Subcutaneous adipose tissue (tissue), 4 donors: ENCODE data around the gene ALDH7A1. TPM values are rescaled to one million over a fixed set of nuclear protein-coding genes. Genes with fewer than 3 reads are reported as not detected.

ENCODE experiments used
- total RNA-seq, 4 donors: library from RNA; depleted of rRNA; stranded (reverse); fragments of >200 nt; gene quantifications; one replicate each; pipeline ENCODE4 v1.1.0, GENCODE V29; 2016
- TF ChIP-seq, protein P1 (sequence below): fragments of 450-650 bp; IDR thresholded peaks from one replicate; pipeline ENCODE4 v1.5.1; 2016; ENCODE audit warnings: low read depth, mild to moderate bottlenecking, control low read depth, antibody characterized with exemption, moderate library complexity

ALDH7A1 gene
- total RNA-seq, 4 donors from 2014 or later = 20.2 to 35.8 (median 27.6) TPM

- TF ChIP-seq, protein P1, sequence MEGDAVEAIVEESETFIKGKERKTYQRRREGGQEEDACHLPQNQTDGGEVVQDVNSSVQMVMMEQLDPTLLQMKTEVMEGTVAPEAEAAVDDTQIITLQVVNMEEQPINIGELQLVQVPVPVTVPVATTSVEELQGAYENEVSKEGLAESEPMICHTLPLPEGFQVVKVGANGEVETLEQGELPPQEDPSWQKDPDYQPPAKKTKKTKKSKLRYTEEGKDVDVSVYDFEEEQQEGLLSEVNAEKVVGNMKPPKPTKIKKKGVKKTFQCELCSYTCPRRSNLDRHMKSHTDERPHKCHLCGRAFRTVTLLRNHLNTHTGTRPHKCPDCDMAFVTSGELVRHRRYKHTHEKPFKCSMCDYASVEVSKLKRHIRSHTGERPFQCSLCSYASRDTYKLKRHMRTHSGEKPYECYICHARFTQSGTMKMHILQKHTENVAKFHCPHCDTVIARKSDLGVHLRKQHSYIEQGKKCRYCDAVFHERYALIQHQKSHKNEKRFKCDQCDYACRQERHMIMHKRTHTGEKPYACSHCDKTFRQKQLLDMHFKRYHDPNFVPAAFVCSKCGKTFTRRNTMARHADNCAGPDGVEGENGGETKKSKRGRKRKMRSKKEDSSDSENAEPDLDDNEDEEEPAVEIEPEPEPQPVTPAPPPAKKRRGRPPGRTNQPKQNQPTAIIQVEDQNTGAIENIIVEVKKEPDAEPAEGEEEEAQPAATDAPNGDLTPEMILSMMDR = no peak
Observed at GRCh38 chr5:126568206-126568755, 26.7 kb downstream of the ALDH7A1 start.

- TF ChIP-seq, protein P1 = no peak
Observed at GRCh38 chr5:126562823-126563222, 32.2 kb downstream of the ALDH7A1 start.

- TF ChIP-seq, protein P1 = no peak
Observed at GRCh38 chr5:126561908-126562307, 33.1 kb downstream of the ALDH7A1 start.

GRCh38 chr5:126552614-126553013 lies 42.4 kb downstream of the ALDH7A1 start:
- TF ChIP-seq, protein P1 = no peak

DNA sequence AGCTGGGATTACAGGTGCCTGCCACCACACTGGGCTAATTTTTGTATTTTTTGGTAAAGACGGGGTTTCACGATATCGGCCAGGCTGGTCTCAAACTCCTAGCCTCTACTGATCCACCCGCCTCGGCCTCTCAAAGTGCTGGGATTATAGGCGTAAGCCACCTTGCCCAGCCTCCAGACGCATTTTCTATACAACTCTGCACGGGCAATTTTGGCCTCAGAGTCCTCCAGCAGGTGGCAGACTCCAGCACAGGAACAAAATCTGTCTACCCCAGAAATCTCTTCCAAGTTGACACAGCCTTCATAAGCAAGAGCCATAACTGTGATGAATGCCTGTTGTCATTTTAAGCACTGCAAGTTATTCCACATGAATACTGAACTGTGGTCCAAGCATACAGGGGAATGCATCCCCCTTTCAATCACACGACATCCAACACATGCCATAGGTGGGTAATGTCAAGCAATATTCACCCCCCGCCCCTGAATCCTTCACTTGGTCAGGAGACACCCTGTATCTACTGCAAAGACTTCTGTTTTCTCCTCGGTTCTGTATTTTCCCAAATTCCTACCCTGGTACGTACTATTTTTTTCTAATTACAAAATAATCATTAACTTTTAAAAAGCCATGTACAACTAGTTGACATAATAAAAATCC lies 50.8 kb downstream of the ALDH7A1 start:
- TF ChIP-seq, protein P1 = no peak

DNA sequence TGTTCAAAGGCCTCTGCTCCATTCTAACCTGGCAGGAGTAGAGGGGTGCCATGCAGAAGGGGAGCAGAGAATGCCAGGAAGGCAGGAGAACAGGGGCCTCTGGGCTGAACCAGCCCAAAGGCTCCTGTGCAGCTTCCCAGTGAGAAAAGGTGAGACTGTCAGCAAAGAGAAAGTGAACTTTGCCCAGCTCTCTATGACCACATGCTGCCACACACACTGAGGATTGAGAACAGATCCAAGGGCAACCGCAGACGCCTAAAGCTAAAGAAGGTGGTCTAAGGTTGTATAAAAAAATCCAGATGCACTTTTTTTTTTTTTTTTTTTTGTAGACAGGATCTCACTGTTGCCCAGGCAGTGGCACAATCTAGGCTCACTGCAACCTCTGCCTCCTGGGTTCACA lies 51.4 kb downstream of the ALDH7A1 start:
- TF ChIP-seq, protein P1 = no peak

DNA sequence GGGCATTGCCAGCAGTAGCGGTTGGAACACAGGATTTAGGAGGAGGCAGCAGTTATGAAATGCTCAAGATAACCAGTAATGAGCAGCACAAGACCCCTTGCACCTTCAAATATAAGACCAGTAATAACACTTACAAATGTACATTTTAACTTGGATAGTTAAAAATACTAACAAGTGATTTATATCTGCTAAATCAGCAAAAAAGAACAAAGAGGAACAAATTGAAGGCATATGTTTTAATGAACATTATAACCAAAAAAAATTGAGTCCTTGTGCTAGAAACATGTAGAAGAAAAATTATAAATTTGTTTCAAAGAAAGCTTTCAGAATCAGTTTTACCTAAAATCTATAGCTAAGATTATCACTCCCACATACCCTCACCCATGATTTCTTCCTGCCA lies 52.0 kb downstream of the ALDH7A1 start:
- TF ChIP-seq, protein P1 = no peak
